Activated T-cell treated with anti-CD3 and anti-CD28 coated beads, Interleukin-2, amount 50 U/mL, for 72 hours (primary cell): ENCODE data around the gene TNRC6C. TPM values are rescaled to one million over a fixed set of nuclear protein-coding genes. Genes with fewer than 3 reads are reported as not detected.

ENCODE experiments used
- ATAC-seq, 2 donors: fragments of 150-1000 bp; cut with Tn5 transposase; replicated peaks in 1 of 2; 2 replicates each; pipeline ENCODE4 v1.10.0; 2021; ENCODE audit warnings: moderate library complexity in 2 of 2, mild to moderate bottlenecking in 1 of 2
- DNase-seq, 2 donors: peaks; one replicate each; pipeline ENCODE4 v3.0.0; 2021 to 2022; ENCODE audit warnings: mixed read lengths in 1 of 2
- H3K27ac Mint-ChIP-seq: one replicate; pipeline ENCODE4 v1.8.0; 2022; ENCODE audit warnings: mild to moderate bottlenecking, moderate library complexity, mixed read lengths
- H3K27me3 Mint-ChIP-seq: one replicate; pipeline ENCODE4 v1.8.0; 2022; ENCODE audit warnings: low read depth, mixed read lengths
- H3K36me3 Mint-ChIP-seq, 2 donors: one replicate each; pipeline ENCODE4 v1.8.0; 2022; ENCODE audit warnings: mixed read lengths in 2 of 2, mild to moderate bottlenecking in 1 of 2; ENCODE audit not compliant: insufficient read depth in 2 of 2
- H3K4me1 Mint-ChIP-seq: one replicate; pipeline ENCODE4 v1.8.0; 2022; ENCODE audit warnings: low read depth, mixed read lengths
- H3K4me3 Mint-ChIP-seq, 2 donors: one replicate each; pipeline ENCODE4 v1.8.0; 2022; ENCODE audit warnings: mild to moderate bottlenecking in 2 of 2, mixed read lengths in 2 of 2, moderate library complexity in 2 of 2
- H3K9me3 Mint-ChIP-seq, 2 donors: one replicate each; pipeline ENCODE4 v1.8.0; 2022; ENCODE audit warnings: mixed read lengths in 2 of 2
- total RNA-seq, 2 donors: library from RNA; stranded (reverse); gene quantifications; one replicate each; pipeline ENCODE4 v1.2.3, GENCODE V29; 2022

The TNRC6C gene
- total RNA-seq, 2 donors from 2014 or later: 26.5 to 30.5 TPM

GRCh38 chr17:78122216-78122930 is 163.9 kb downstream of the TNRC6C start:
- Mint-ChIP-seq H3K4me1 (peaks cover 73% of the 10 kb centered on the region), H3K27me3 (no peaks in the 10 kb centered on the region), H3K36me3 (peaks cover 13 to 16% of the 10 kb centered on the region in 2 donors), H3K9me3 (no peaks in the 10 kb centered on the region), H3K27ac (no peak overlapping the region), H3K4me3 (peak overlapping the region; percentile 78 to 85)
- ATAC-seq: no peak
- DNase-seq: no peak

GRCh38 chr17:78122931-78123249 is 164.4 kb downstream of the TNRC6C start:
- H3K4me1 Mint-ChIP-seq: peaks cover 74% of the 10 kb centered on the region
- peaks cover 13 to 16% of the 10 kb centered on the region in 2 donors for H3K36me3 Mint-ChIP-seq
- H3K27ac Mint-ChIP-seq: no peak overlapping the region
- no peak for DNase-seq
- H3K9me3 Mint-ChIP-seq: no peaks in the 10 kb centered on the region
- no peak for ATAC-seq
- no peaks in the 10 kb centered on the region for H3K27me3 Mint-ChIP-seq
- peak overlapping the region; percentile 78 to 85 for H3K4me3 Mint-ChIP-seq

GRCh38 chr17:78123258-78123929 is 164.9 kb downstream of the TNRC6C start:
- peaks cover 70% of the 10 kb centered on the region for H3K4me1 Mint-ChIP-seq
- peak overlapping the region; percentile 78 to 85 for H3K4me3 Mint-ChIP-seq
- ATAC-seq (no peak), DNase-seq (no peak)
- H3K9me3 Mint-ChIP-seq: no peaks in the 10 kb centered on the region
- no peaks in the 10 kb centered on the region for H3K27me3 Mint-ChIP-seq
- peaks cover 13 to 14% of the 10 kb centered on the region in 2 donors for H3K36me3 Mint-ChIP-seq
- H3K27ac Mint-ChIP-seq: no peak overlapping the region

- DNase-seq (no peak), ATAC-seq (no peak)
- peaks cover 13 to 15% of the 10 kb centered on the region in 2 donors for H3K36me3 Mint-ChIP-seq
- H3K4me3 Mint-ChIP-seq: peak overlapping the region; percentile 11 to 67
- no peaks in the 10 kb centered on the region for H3K9me3 Mint-ChIP-seq
- H3K27me3 Mint-ChIP-seq: no peaks in the 10 kb centered on the region
- H3K27ac Mint-ChIP-seq: no peak overlapping the region
- peaks cover 75% of the 10 kb centered on the region for H3K4me1 Mint-ChIP-seq
Observed at GRCh38 chr17:78124081-78124835, 165.8 kb downstream of the TNRC6C start.

GRCh38 chr17:78124836-78125137 is 166.3 kb downstream of the TNRC6C start:
- H3K27ac Mint-ChIP-seq: no peak overlapping the region
- H3K36me3 Mint-ChIP-seq: peaks cover 13 to 15% of the 10 kb centered on the region in 2 donors
- H3K27me3 Mint-ChIP-seq: no peaks in the 10 kb centered on the region
- no peaks in the 10 kb centered on the region for H3K9me3 Mint-ChIP-seq
- H3K4me3 Mint-ChIP-seq: peak overlapping the region; percentile 92 to 94
- no peak for DNase-seq
- ATAC-seq: no peak
- H3K4me1 Mint-ChIP-seq: peaks cover 80% of the 10 kb centered on the region

- Mint-ChIP-seq H3K4me1 (peaks cover 82% of the 10 kb centered on the region), H3K27me3 (no peaks in the 10 kb centered on the region), H3K9me3 (no peaks in the 10 kb centered on the region), H3K27ac (no peak overlapping the region), H3K4me3 (peak overlapping the region; percentile 92 to 94), H3K36me3 (peaks cover 12 to 15% of the 10 kb centered on the region in 2 donors)
- ATAC-seq: no peak
- DNase-seq: peak; percentile 42 to 45
Observed at GRCh38 chr17:78125138-78125913, 166.8 kb downstream of the TNRC6C start.

GRCh38 chr17:78125976-78126894 is 167.7 kb downstream of the TNRC6C start:
- Mint-ChIP-seq H3K4me3 (peak overlapping the region; percentile 92 to 94), H3K9me3 (no peaks in the 10 kb centered on the region), H3K36me3 (peaks cover 11 to 16% of the 10 kb centered on the region in 2 donors), H3K27me3 (no peaks in the 10 kb centered on the region), H3K27ac (peak overlapping the region; percentile 70), H3K4me1 (peaks cover 80% of the 10 kb centered on the region)
- ATAC-seq: no peak
- no peak for DNase-seq

- Mint-ChIP-seq H3K9me3 (no peaks in the 10 kb centered on the region), H3K4me1 (peaks cover 74% of the 10 kb centered on the region), H3K36me3 (peaks cover 11 to 16% of the 10 kb centered on the region in 2 donors), H3K4me3 (peak overlapping the region; percentile 92 to 94), H3K27ac (no peak overlapping the region), H3K27me3 (no peaks in the 10 kb centered on the region)
- DNase-seq (no peak), ATAC-seq (no peak)
Observed at GRCh38 chr17:78126895-78127238, 168.4 kb downstream of the TNRC6C start.

- Mint-ChIP-seq H3K36me3 (peaks cover 11 to 16% of the 10 kb centered on the region in 2 donors), H3K4me1 (peaks cover 69% of the 10 kb centered on the region), H3K9me3 (no peaks in the 10 kb centered on the region), H3K27me3 (no peaks in the 10 kb centered on the region), H3K4me3 (peak overlapping the region; percentile 92 to 94), H3K27ac (no peak overlapping the region)
- peak; percentile 76 to 78 for DNase-seq
- peak; percentile 20 to 35 for ATAC-seq
Observed at GRCh38 chr17:78127239-78127887, 168.9 kb downstream of the TNRC6C start.

- no peak overlapping the region for H3K27ac Mint-ChIP-seq
- H3K4me3 Mint-ChIP-seq: peak overlapping the region; percentile 92 to 94
- no peaks in the 10 kb centered on the region for H3K27me3 Mint-ChIP-seq
- DNase-seq: no peak
- peaks cover 8 to 17% of the 10 kb centered on the region in 2 donors for H3K36me3 Mint-ChIP-seq
- no peak for ATAC-seq
- peaks cover 69% of the 10 kb centered on the region for H3K4me1 Mint-ChIP-seq
- no peaks in the 10 kb centered on the region for H3K9me3 Mint-ChIP-seq
Observed at GRCh38 chr17:78127888-78128550, 169.5 kb downstream of the TNRC6C start.

GRCh38 chr17:78128551-78129350 is 170.2 kb downstream of the TNRC6C start, which contains the start of gene TMC6:
TSS of gene TMC6 (minus strand) at chr17:78128755. CDS start at chr17:78126832, 1,923 bp downstream.
- peak; percentile 26 to 30 for ATAC-seq
- DNase-seq: peak; percentile 78 to 79
- H3K9me3 Mint-ChIP-seq: no peaks in the 10 kb centered on the region
- no peaks in the 10 kb centered on the region for H3K27me3 Mint-ChIP-seq
- peaks cover 69% of the 10 kb centered on the region for H3K4me1 Mint-ChIP-seq
- H3K36me3 Mint-ChIP-seq: peaks cover 2 to 9% of the 10 kb centered on the region in 2 donors
- H3K4me3 Mint-ChIP-seq: peak within 1 kb of the TSS; percentile 97
- H3K27ac Mint-ChIP-seq: peak within 1 kb of the TSS; percentile 91
